GM21390 (cell line): Measurements from ENCODE around the gene MEG3.

ENCODE experiments used
- ATAC-seq: cut with Tn5 transposase; IDR thresholded peaks from one replicate; pipeline ENCODE4 v1.9.1; 2021; ENCODE audit not compliant: unreplicated experiment

The MEG3 gene

DNA sequence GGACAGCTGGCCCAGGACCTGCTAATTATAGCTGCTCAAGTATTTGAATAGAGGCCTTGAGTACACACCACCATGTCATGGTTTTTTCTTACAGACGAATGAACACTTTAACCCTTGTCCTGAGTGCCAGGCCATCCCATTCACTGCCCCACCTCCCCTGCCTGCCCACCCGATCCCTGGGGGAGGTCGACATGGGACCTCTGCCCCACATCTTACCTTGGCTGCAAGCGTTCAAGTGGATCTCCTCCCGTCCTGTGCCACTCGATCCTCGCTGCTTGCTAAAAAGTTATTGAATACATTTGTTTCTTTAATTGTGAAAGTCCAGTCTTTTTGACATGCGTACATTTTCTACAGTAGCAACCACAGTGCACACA lies 67.3 kb downstream of the MEG3 start:
- no peak for ATAC-seq

DNA sequence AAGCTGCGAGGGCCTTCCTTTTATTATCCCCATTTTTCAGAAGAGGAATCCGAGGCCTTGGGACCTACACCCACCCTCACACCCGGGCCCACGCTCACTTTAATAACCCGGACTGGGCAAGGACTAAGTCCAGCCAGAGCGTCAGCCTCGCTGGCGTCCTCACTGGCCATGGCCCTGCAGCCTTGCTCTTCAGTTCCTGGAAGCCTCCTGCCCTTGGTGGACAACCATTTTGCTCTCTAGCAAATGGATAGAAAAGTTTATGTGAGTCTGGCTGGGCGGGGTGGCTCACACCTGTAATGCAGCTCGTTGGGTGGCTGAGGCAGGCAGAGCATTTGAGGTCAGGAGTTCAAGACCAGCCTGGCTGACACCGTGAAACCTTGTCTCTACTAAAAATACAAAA lies 67.8 kb downstream of the MEG3 start:
- no peak for ATAC-seq

DNA sequence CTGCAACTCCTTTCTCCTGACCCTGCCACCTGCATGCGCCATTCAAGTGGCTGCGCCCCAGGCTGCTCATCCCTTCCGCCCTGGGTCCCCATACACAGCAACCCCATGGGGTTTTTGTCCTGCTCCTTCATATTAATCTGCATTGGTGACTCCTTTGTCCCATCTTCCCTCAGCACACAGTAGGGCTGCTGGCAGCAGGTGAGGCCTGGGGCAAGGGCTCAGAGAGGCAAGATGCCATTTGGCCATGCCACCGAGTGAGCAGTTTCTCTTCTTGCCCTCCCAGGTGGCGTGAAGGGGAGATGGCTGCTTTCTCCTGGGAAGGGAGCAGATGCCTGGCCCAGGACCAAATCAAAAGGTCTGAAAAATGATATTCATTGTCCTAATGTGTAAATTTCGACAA lies 68.5 kb downstream of the MEG3 start:
- no peak for ATAC-seq

DNA sequence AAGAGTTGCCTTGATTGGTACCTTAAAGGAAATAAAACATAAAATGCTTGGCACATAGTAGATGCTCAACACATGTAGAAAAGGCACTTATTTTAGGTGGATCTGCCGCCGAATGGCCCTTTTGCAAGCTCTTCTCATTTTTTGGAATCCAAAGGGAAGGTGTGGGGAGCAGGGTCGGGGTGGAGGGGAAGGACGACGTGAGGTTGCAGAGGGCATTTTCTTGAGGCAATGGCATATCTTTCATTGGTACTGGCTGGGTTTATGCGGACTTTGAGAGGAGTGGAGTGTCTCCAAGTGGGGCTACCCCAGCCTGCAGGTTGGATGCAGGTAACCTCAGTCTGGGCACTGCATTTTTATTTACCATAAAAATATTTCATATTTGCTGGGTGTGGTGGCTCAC lies 69.5 kb downstream of the MEG3 start:
- no peak for ATAC-seq

DNA sequence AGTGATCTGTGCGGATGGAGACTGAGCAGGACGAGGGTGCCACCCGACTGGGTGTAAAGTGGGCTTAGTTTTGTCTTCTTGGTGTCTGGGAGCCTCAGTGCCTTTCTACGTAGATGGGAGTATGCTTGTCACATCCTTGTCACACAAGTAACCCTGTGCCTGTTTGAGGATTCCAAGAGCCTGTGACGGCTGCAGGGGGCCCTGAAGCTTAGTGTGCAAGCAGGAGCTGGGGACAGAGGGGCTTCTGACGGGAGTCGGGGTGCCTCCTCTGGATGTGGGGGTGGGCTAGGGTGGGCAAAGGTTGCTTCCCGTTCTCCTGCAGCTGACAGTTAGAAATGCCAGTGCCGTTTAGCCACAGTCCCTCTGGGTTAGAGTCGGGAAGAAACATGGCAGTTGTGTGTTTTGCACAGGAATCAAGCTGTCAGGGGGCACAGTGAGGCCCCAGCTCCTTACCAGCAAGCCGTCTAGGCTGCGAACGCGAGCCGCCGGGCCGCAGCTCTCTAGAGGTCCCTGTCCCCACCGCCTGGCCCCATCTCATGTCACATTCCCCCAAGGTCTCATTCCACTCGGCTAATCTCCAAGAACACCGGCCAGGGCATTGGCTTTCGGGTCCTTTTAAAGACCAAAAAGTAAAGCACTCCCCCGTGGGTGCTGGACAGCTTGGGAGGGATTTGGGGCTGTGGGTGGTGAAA lies 70.6 kb downstream of the MEG3 start:
- ATAC-seq: no peak

DNA sequence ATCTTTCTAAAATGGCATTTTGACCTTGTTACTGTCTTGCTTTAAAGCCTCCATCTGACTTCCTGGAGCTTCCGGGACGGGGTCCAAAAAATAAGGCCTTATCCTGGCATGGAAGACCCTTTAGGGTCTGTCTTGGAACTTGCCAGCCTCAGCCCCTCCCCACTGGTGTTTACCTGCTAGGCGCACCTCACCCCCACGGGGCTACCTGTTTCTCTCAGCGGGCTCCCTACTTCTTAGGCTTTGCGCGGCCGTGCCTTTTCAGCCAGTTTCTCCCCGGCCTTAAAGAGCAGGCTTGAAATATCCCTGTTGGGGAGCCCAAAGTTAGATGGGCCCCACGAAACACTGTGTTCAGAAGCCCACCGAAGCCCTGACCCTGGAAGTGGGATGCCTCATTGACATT lies 72.5 kb downstream of the MEG3 start:
- ATAC-seq: no peak

DNA sequence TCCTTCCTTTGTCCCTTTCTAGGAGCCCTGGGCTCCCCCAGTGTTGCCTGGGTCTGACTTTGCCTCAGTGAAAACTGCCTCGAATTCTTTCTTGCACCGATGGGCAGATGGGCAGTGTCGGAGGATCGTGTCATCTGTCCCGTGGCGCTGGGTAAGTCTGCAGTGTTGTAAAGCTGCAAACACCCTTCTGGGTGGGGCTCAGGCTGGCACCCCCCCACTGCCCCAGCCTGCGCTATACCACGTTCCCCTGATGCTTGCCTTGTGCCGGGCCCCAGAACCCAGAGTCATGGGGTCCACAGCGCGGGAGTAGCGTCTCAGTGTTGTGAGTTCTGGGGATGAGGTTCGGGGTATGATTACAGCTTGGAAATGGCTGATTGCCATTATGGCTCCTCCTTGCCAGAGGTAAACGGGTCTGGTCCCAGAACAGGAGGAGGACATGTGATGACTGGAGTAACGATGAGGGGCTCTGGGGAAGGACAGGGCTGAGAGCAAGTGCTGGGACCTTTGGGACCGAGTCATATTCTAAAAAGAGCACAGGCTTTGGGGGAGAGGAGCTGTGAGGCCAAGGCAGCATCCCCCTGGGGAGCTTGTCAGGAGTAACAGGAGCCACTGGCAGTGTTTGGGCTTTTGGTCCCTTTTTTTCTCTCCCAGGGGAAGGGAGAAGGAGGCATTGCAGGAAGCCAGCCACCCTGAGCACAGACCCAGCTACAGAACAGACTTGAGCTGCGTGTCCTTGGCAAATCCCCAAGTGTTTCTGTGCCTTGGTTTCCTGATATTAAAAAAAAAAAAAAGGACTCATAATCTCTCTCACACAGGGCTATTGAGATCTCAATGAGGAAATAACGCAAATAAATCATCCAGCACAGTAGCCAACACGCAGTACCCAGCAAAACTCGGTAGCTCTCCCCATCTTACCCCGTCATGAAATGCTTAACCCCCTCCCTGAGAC lies 73.3 kb downstream of the MEG3 start:
- ATAC-seq: no peak

DNA sequence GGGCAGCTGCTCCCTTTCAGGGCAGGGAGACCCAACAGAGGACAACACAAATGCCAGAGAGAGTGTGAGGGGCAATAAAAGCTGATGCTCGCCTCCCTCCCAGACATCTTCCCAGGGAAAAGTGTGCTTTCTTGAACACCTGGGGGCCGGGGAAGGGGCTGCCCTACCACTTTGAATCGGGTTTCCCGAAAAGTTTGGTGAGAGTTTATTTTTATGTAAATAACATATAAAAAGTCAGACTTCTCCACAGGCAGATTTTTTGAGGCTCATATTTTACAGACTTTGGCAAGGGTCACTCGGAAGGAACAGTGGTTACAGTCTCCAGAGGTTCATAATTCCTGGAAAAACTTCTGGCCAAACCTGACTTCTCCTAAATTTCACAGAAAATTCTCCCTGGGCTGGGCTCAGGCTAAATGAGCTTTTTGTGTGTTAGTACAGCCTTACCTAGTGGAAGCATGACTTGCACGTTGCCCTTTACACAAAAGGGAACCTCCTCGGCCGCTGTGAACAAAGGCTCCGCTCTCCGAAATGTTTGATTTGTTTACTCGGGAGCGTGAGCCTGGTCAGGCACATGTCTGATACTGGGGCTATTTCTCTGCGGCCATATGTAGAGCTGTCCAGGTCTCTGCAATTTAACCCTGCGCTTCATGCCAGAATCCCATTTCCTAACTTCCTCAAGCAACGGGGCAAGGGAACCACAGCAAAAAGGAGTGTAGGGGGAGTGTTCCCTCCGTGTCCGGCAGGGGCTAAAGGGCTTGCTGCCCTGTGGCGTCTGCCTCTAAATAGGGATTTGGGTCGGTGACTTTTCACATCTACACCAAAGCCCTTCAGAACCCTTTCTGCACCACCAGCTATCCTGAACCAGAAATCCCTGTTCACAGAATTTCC lies 74.2 kb downstream of the MEG3 start:
- ATAC-seq: no peak

DNA sequence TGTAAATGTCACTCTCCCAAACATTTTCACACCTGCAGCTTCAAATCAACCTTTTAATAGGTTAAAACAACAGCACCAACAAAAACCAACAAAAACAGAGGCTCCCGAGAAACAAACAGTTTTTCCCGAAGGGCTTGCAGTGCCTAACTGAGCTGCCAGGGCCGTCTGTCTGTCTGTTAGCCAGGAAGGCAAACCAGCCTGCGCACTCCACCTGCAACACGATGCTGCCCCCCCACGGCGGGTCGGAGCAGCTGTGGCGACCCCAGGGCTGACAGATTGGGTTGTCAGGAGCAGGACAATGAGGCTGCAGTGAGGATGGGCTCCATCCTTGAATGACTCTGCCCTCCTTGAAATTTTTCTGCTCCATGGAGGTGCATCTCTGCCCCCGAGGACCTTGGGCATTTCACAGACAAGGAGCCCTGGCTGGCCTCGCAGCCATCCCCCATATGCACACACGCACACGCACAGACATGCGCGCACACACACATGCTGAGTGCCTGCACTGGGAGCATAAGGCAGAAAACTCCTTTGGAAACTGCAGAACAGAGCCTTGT lies 75.0 kb downstream of the MEG3 start:
- no peak for ATAC-seq

DNA sequence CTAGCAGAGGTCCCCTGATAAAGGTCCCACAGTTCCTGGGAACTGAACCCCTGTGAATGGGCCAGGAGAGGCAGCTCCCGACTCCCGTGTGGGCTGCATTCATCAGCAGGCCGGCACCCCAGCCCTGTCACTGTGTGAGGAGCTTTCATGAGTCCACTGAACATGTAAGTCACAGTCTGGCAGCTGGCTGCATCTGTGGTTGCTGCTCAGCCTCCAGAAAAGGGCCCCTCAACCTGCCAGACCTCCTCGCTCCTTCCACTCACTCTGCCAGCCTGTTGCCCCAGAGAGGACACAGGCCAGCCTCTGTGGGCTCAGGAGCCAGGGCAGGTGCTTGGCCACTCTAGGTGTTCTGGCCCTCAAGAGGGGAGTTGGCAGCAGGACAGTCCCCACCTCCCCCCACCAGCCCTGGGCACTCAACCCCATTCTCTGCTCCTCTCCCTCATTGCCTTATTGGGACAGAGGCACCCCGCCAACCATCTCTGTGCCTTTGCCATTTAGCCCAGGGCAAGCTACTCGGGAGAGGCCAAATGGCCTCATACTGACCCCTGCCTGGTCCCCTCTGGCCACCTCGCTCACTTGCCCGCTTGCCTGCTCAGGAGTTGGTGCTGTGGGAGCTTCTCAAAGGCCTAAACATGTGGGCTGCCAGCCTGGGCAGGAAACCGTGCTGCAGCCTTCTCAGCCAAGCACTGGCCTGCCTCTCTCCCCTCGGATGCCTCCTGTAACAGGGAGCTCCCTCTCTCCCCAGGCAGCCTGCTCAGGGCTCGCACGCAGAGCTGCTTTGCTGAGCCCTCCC lies 75.7 kb downstream of the MEG3 start:
- no peak for ATAC-seq

DNA sequence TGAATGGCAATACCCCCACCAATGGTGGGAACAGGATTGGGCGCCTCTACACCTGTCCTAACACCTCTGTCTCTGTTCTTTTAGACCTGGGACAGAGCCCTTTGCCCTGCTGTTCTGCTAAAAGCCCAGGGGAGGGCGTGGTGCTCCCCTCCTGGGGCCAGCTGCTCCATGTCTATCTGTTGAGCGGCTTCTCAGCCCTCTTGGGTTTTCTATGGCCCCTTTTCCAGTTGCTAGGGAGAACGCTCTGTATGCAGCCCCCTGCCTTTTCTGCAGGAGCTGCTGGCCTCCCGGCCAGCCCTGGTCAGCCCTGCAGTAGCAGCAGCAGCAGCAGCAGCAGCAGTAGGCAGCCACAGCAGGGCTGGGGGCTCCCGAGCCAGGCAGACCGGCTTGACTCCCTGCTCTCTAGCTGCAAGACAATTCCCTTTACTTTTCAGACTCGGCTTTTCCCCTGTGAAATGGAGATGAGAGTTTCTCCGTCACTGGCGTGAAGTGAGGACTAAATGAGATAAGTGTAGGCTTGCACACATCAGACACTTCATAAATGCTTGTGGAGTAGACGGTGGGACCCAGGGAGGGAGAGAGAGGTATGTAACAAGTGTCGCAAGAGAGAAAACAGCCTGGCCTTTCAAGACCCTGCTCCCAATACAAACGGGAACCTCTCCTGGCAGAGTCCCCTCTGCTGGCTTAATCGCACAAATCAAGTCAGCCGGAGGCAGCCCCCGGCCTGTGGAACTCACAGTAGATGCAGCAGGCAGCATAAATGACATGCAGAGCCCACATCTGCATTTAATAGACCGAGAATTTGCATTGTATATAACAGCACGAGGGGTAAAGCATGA lies 76.6 kb downstream of the MEG3 start:
- ATAC-seq: no peak

DNA sequence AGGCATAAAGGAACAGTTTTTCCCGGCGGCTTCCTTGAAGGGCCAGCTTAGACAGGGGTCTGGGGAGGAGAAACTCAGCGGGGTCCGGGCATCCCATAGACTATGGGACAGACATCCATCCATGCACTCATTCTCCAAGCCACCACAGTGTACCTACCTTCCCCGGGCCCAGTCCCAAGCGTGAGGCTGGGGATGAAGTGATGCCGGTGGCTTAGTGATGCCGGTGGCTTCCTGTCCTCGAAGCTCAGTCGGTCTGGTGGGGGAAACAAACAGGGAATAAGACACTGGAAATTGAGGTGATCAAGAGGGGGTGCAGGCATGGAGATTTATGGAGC lies 77.2 kb downstream of the MEG3 start:
- no peak for ATAC-seq

DNA sequence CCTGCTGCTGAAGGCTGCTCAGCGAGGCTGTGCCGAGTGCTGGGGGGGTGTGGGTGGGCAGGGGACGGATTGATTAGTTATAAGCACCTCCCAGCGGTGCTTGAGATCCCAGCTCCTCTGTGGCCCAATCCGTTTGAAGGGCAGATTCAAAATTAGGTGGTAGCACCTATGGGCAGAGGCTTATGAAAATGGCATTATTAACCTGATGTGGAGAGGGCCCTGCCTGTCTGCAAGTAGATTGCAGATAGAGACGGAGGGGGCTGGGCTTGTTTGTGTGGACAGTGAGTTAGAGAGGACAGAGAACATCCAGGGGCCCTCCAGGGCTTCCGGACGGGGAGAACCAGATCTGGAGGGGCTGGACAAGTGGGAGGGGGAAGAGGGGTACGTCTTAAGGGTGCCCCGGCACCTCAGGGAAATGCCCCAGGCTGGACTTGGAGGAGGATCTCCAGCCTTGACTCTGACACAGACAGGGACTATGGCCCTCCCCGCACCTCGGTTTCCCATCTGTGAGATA lies 77.8 kb downstream of the MEG3 start, which contains the start of gene RTL1:
RTL1 (minus strand) TSS at position 51 of the 514 bp plus-strand sequence. CDS start 18,934 bp downstream, outside the sequence.
- no peak for ATAC-seq

DNA sequence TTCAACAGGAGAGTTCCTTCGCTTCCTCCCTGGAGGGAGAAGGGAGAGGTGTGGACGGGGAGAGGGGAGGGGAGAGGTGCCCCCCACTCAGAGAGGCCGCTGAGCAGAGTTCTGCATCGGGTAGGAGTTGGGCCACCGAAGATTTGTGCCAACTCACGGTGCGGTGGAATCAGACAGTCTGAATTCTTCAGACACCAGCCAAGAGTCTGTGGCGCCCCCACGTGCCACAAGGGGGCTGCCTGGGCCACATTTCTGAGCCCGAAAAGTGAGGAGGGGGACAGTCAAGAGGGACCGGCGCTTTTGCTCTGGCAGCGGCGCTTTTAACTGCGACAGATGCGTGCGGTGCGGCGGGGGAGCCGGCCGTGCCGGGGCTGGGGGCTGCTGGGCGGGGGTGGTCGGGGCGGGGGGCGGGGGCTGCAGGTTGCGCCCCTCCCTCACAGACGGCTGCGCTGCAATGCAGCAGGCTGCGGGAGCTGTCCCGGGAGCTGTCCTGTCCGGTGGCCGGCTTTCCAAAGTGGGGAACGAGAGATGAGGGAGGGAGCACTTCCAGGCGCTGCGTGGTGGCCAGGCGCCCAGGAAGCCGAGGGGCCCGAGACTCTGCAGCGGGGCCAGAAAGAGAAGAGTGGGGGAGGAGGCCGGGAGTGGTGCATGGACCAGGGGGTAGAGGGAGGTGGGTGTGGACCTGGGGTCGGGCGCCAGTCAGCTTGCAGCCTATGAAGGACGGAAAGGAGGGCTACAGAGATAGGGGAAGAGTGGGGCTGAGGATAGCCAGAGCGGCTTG lies 78.6 kb downstream of the MEG3 start:
- no peak for ATAC-seq

DNA sequence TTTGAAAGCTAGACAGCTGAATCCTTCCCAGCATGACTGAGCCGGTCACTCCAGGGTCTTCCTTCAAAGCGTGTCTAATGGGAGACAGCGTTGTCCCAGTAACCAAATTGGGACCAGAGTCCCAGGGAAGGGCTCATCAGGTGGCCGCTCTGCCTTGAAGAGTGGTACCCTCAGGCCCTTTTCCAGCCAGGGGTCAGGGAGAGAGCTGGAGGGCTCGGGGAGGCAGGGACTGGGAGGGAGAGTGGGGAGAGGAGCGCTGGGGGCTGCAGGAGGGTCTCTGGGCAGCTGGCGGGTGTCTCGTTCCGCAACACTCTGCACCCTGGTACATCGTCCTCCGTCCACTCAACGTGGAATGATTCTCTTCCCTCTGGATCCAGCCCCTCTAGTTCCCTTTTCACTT lies 79.2 kb downstream of the MEG3 start:
- ATAC-seq: no peak

DNA sequence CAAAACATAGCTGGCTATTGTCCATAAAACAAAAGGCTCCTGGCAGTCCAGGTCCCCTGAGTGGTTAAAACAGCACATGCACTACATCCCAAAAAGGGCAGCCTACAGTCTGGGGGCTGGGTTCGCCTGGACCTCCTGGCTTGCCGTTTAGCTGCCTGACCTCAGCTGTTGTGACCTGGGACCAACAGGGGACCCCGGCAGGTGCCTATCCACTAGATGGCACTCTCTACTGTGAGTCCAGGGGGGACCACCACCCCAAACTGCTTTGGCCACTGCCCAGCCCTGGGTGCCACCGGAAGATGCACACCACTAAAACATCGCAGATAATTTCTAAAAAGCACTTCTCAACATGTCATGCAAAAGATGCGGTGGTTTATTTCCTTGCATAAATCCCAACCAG lies 80.5 kb downstream of the MEG3 start:
- no peak for ATAC-seq

DNA sequence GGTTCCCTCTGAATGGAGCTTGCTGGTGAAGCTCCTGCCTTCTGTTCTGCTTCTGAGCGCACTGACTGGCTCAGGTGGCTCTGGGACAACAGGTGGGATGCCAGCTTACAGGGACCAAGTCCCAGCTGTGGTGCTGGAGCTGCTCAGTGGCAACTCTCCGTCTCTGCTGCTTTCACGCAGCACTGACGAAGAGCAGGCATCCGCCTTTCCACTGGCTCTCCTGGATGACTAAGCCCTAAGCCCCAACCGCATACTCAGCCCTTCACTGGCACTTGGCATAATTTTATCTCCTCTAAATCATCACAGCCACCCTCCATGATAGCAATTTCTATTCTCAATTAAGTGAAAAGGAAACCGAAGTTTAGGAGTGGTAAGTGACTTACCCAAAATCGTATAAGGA lies 81.3 kb downstream of the MEG3 start:
- ATAC-seq: no peak

DNA sequence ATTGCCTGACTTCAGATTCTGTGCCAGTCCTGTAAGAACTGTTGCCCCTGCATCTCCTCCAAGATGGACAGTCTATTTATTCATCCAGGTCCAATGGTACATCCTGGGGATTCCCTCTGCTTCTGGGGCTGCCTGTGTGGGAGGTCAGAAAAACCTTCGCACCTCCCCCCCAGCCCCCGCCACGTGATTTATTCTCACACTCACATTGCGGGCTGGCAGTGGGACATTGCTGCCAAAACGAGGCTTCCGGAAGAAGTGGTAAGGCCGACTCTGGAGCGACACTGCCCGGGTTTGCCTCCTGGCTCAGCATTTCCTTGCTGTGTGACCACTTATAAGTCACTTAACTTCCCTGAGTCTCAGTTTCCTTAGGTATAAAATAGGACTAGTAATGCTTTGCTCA lies 83.5 kb downstream of the MEG3 start:
- no peak for ATAC-seq
